Adrenal gland (tissue), 12 donors: Measurements from ENCODE around the gene SDR39U1. TPM values are rescaled to one million over a fixed set of nuclear protein-coding genes. Genes with fewer than 3 reads are reported as not detected.

Experiments used
- DNase-seq, 7 donors: peaks; one replicate each; pipeline ENCODE4 v3.0.0-alpha.2; 2019 to 2020
- H3K27ac ChIP-seq, 5 donors: fragments of 200-600 bp; sonication (generic) in 4 of 5; 1 replicate in 3 of 5; 2 replicates in 2 of 5; pipeline versions ENCODE4 v1.5.1 to v1.8.0; 2016 to 2020; ENCODE audit warnings: mild to moderate bottlenecking in 1 of 5
- H3K27me3 ChIP-seq: fragments of 200-600 bp; 2 replicates; pipeline ENCODE4 v1.8.0; 2021
- H3K36me3 ChIP-seq, 2 donors: fragments of 200-600 bp; replicated peaks in 1 of 2; 1 replicate in 1 of 2; 2 replicates in 1 of 2; pipeline versions ENCODE4 v1.5.1 to v1.8.0; 2018 to 2022
- H3K4me1 ChIP-seq, 2 donors: fragments of 200-600 bp; replicated peaks in 1 of 2; 1 replicate in 1 of 2; 2 replicates in 1 of 2; pipeline versions ENCODE4 v1.5.1 to v1.8.0; 2018 to 2021
- H3K4me3 ChIP-seq, 4 donors: fragments of 200-600 bp; sonication (generic) in 3 of 4; one replicate each; pipeline ENCODE4 v1.5.1; 2016 to 2018
- H3K9me3 ChIP-seq, 3 donors: fragments of 200-600 bp; sonication (generic) in 1 of 3; replicated peaks in 1 of 3; 1 replicate in 2 of 3; 2 replicates in 1 of 3; pipeline versions ENCODE4 v1.5.1 to v1.8.0; 2016 to 2021
- CTCF ChIP-seq, 6 experiments: fragments of 450-650 bp in 4 of 6; fragments of 200-600 bp in 2 of 6; sonication (generic) in 1 of 6; IDR thresholded peaks; 1 replicate in 5 of 6; 2 replicates in 1 of 6; pipeline versions ENCODE4 v1.5.1 to v1.8.0; 2016 to 2021; ENCODE audit warnings: antibody characterized with exemption in 6 of 6, mild to moderate bottlenecking in 2 of 6, moderate library complexity in 1 of 6
- POLR2A ChIP-seq, 2 donors: fragments of 450-650 bp; IDR thresholded peaks; one replicate each; pipeline ENCODE4 v1.6.1; 2017; ENCODE audit warnings: antibody characterized with exemption in 2 of 2, mild to moderate bottlenecking in 2 of 2, moderate library complexity in 1 of 2
- WGBS, 4 donors: extraction: QIAGEN DNeasy Blood & Tissue Kit in 2 of 4; methylation state at CpG; one replicate each; pipeline versions ENCODE4 v1.1.5 to v1.1.7; 2013 to 2017; 5-methylcytosine and 5-hydroxymethylcytosine counted together
- intact Hi-C, 2 donors: fragments of 100-400 bp; cut with DNase I; formaldehyde crosslinking; loops; one replicate each; pipeline versions ENCODE4 v1.14.1 to v1.15.0; 2022 to 2023
- polyA plus RNA-seq, 3 donors: library from polyadenylated mRNA; stranded (reverse); fragments of 200-250 nt in 2 of 3; fragments of 350-450 nt in 1 of 3; fragmentation: Illumina TruSeq in 1 of 3; extraction: RNeasy Lipid Tissue Mini Kit (QIAGEN cat#74804) in 1 of 3; gene quantifications; one replicate each; pipeline ENCODE4 v1.2.3, GENCODE V29; 2013 to 2014
- total RNA-seq, 9 donors: library from RNA; depleted of rRNA in 4 of 9; stranded (reverse); fragments of >200 nt in 4 of 9; fragments of 120-200 nt in 1 of 9; fragmentation: NEBNext Ultra II Directional in 1 of 9; extraction: Animal tissue kit (Norgen Biotek cat#: 25700) in 1 of 9; gene quantifications; one replicate each; pipeline versions ENCODE4 v1.1.0 to v1.2.4, GENCODE V29; 2013 to 2023
- donor health status: healthy with polysubstance abuse.
- donor health status: Bipolar disorder and iron deficiency.
- donor health status: DM: yes; HTN: yes; CAD: no.
- donor health status: DM: no; HTN: no; CAD: no.
- donor health status: DM: no; HTN: no; CAD: no.
- donor health status: DM: yes; HTN: yes; CAD: no.

Gene SDR39U1
- total and polyA plus RNA-seq, 12 donors = 35.0 to 218 (median 77.5) TPM

GRCh38 chr14:24430682-24431568 lies 11.7 kb downstream of the SDR39U1 start:
- 7 to 41% (median 17%) methylated on average over 4 to 19 of the region's 19 CpGs for WGBS, 4 donors
- no peaks in the 10 kb centered on the region for H3K9me3 ChIP-seq
- peak overlapping the region; percentile 13 to 88 (median 80) for H3K4me3 ChIP-seq
- H3K4me1 ChIP-seq = peaks cover 25 to 33% of the 10 kb centered on the region in 2 donors
- peak; percentile 51 to 74 (median 65) for DNase-seq
- peak overlapping the region; percentile 88 to 100 (median 95) for H3K27ac ChIP-seq
- intact Hi-C loops = loop anchor here (5.0 kb wide), 2 partner anchors 64 to 99 kb away; partner anchors contain the start of gene NFATC4 (in 2 of the 2)
- peak in 1 of 2 donors; percentile 19 for TF ChIP-seq POLR2A (IDR thresholded peaks at IDR 0.05)
- no peak for TF ChIP-seq CTCF (IDR thresholded peaks at IDR 0.05)
- peaks cover 0 to 27% of the 10 kb centered on the region in 2 donors for H3K36me3 ChIP-seq
- no peaks in the 10 kb centered on the region for H3K27me3 ChIP-seq

GRCh38 chr14:24430143-24430681 lies 12.4 kb downstream of the SDR39U1 start:
- TF ChIP-seq POLR2A (IDR thresholded peaks at IDR 0.05) (peak in 1 of 2 donors; percentile 20), CTCF (IDR thresholded peaks at IDR 0.05) (no peak)
- Histone ChIP-seq H3K27me3 (no peaks in the 10 kb centered on the region), H3K27ac (peak overlapping the region; percentile 88 to 100 (median 95)), H3K4me1 (peaks cover 32 to 38% of the 10 kb centered on the region in 2 donors), H3K9me3 (no peaks in the 10 kb centered on the region), H3K36me3 (peaks cover 0 to 24% of the 10 kb centered on the region in 2 donors), H3K4me3 (peak overlapping the region; percentile 13 to 88 (median 80))
- 0% methylated on average over 3 to 28 of the region's 28 CpGs for whole genome bisulfite sequencing, 4 donors
- peak; percentile 78 to 89 (median 84) for DNase-seq
- intact Hi-C loops = loop anchor here (5.0 kb wide), 2 partner anchors 63 to 98 kb away; partner anchors contain the start of gene NFATC4 (in 2 of the 2)

- H3K4me1 ChIP-seq = peaks cover 34 to 43% of the 10 kb centered on the region in 2 donors
- H3K9me3 ChIP-seq = no peaks in the 10 kb centered on the region
- H3K27me3 ChIP-seq = no peaks in the 10 kb centered on the region
- DNase-seq = peak; percentile 90 to 96 (median 94)
- intact Hi-C loops = loop anchor here (5.0 kb wide), 2 partner anchors 62 to 97 kb away; partner anchors contain the start of gene NFATC4 (in 2 of the 2)
- WGBS, 4 donors = 3 to 30% (median 7%) methylated on average over 13 to 57 of the region's 57 CpGs
- TF ChIP-seq CTCF (IDR thresholded peaks at IDR 0.05) = no peak
- peak; percentile 96 for TF ChIP-seq POLR2A (IDR thresholded peaks at IDR 0.05)
- H3K27ac ChIP-seq = peak within 1 kb of the TSS; percentile 88 to 100 (median 95)
- peaks cover 0 to 24% of the 10 kb centered on the region in 2 donors for H3K36me3 ChIP-seq
- peak within 1 kb of the TSS; percentile 13 to 88 (median 80) for H3K4me3 ChIP-seq
Observed at GRCh38 chr14:24429395-24430142, 13.0 kb downstream of the SDR39U1 start, which contains the start of the genes CBLN3 and KHNYN. TSS of gene CBLN3 (minus strand) at chr14:24429668. CDS start at chr14:24429054, 614 bp downstream. TSS of gene KHNYN (plus strand) at chr14:24429954. CDS start at chr14:24430731, 777 bp downstream.
